H1 (cell line): ENCODE results near the gene WDR81.

ENCODE experiments used
- ATF3 ChIP-seq: IDR thresholded peaks from 2 replicates; pipeline ENCODE4 v1.6.1; 2011; ENCODE audit warnings: low read depth, mild to moderate bottlenecking, low read length; ENCODE audit not compliant: insufficient read depth
- CBX5 ChIP-seq: fragments of 300-800, 300-1000 bp; sonication (generic); IDR thresholded peaks from 2 replicates; pipeline ENCODE4 v1.7.1; 2016; ENCODE audit warnings: antibody characterized with exemption, low read length, low read depth
- CTCF ChIP-seq, 3 experiments: IDR thresholded peaks; 1 replicate in 2 of 3; 2 replicates in 1 of 3; pipeline versions ENCODE4 v1.5.1 to v1.6.1; 2011; ENCODE audit warnings: low read length in 3 of 3, mild to moderate bottlenecking in 3 of 3, inconsistent platforms in 2 of 3, low read depth in 1 of 3, moderate library complexity in 1 of 3; ENCODE audit not compliant: insufficient read depth in 1 of 3; ENCODE audit errors: control extremely low read depth in 1 of 3
- GTF2F1 ChIP-seq: IDR thresholded peaks from 2 replicates; pipeline ENCODE4 v1.6.1; 2012; ENCODE audit warnings: low read depth, low read length, improper control_type of control experiment, borderline replicate concordance
- MAX ChIP-seq: IDR thresholded peaks from 2 replicates; pipeline ENCODE4 v1.6.1; 2012; ENCODE audit warnings: inconsistent platforms
- NRF1 ChIP-seq: IDR thresholded peaks from 2 replicates; pipeline ENCODE4 v1.6.1; 2011; ENCODE audit warnings: mild to moderate bottlenecking, low read depth, low read length, improper control_type of control experiment
- POLR2A ChIP-seq, 2 experiments: IDR thresholded peaks; 1 replicate in 1 of 2; 2 replicates in 1 of 2; pipeline ENCODE4 v1.6.1; 2011; ENCODE audit warnings: low read depth in 2 of 2, low read length in 2 of 2, mild to moderate bottlenecking in 2 of 2; ENCODE audit errors: control extremely low read depth in 1 of 2
- POLR2AphosphoS5 ChIP-seq: IDR thresholded peaks from 2 replicates; pipeline ENCODE4 v1.6.1; 2011; ENCODE audit warnings: low read depth, low read length
- RBBP5 ChIP-seq: IDR thresholded peaks from 2 replicates; pipeline ENCODE4 v1.7.1; 2012; ENCODE audit warnings: low read depth, mild to moderate bottlenecking, inconsistent platforms, low read length, moderate library complexity, borderline replicate concordance
- SP2 ChIP-seq: IDR thresholded peaks from 2 replicates; pipeline ENCODE4 v1.6.1; 2012; ENCODE audit warnings: mild to moderate bottlenecking, low read length, inconsistent platforms
- USF2 ChIP-seq: IDR thresholded peaks from 2 replicates; pipeline ENCODE4 v1.6.1; 2011; ENCODE audit warnings: low read length, improper control_type of control experiment

GRCh38 chr17:1690544-1691221 lies 33.8 kb upstream of the WDR81 start:
- TF ChIP-seq CTCF (IDR thresholded peaks at IDR 0.05; ENCODE audit: control extremely low read depth in 1 of 3, insufficient read depth in 1 of 3, low read depth in 1 of 3, low read length in 3 of 3) = no peak
- TF ChIP-seq POLR2AphosphoS5 = no peak
- no peak for TF ChIP-seq POLR2A (IDR thresholded peaks at IDR 0.05; ENCODE audit: control extremely low read depth in 1 of 2, low read depth in 2 of 2, low read length in 2 of 2)
- no peak for TF ChIP-seq MAX
- no peak for TF ChIP-seq GTF2F1
- TF ChIP-seq RBBP5 = no peak
- no peak for TF ChIP-seq ATF3
- TF ChIP-seq NRF1 = no peak
- TF ChIP-seq CBX5 = no peak
- no peak for TF ChIP-seq USF2
- TF ChIP-seq SP2 = no peak
